PC-9 (cell line): ENCODE measurements around the gene CNIH2. TPM values are rescaled to one million over a fixed set of nuclear protein-coding genes. Genes with fewer than 3 reads are reported as not detected.
A peak's percentile ranks its signal among the peaks of the same experiment; 100 is the strongest.

Experiments used
- BruUV-seq: library from RNA; stranded (reverse); fragments of 400-500 nt; replicated peaks from 2 replicates; lab custom pipeline; 2021; lab: Mats Ljungman, UMichigan
- CTCF ChIA-PET: fragments of 300-600 bp; sonication (Branson Sonifier 250); formaldehyde crosslinking; loops from one replicate; lab custom pipeline; 2022; ENCODE audit warnings: antibody characterized with exemption; lab: Charles Lee
- POLR2A ChIA-PET: fragments of 300-600 bp; sonication (Branson Sonifier 250); formaldehyde crosslinking; loops from one replicate; lab custom pipeline; 2022; ENCODE audit warnings: antibody characterized with exemption; ENCODE audit not compliant: unreplicated experiment; lab: Charles Lee
- DNase-seq, 2 experiments: peaks; one replicate each; pipeline versions ENCODE4 v3.0.0 to v3.0.0-alpha.2; 2015 to 2022; ENCODE audit warnings: mixed read lengths in 1 of 2
- H2AFZ ChIP-seq: fragments of 200-600 bp; sonication (generic); 2 replicates; pipeline ENCODE4 v1.8.1; 2017; ENCODE audit warnings: antibody characterized with exemption
- H3F3A ChIP-seq: fragments of 200-600 bp; sonication (generic); 2 replicates; pipeline ENCODE4 v1.8.1; 2017; ENCODE audit warnings: antibody characterized with exemption, mild to moderate bottlenecking, low read depth; ENCODE audit not compliant: insufficient read depth
- H3K27ac ChIP-seq: fragments of 200-600 bp; sonication (generic); 2 replicates; pipeline ENCODE4 v1.6.1; 2016; ENCODE audit warnings: mixed run types
- H3K27me3 ChIP-seq: fragments of 200-600 bp; sonication (generic); 2 replicates; pipeline ENCODE4 v1.6.1; 2016; ENCODE audit warnings: low read depth, mixed run types; ENCODE audit not compliant: insufficient read depth
- H3K36me3 ChIP-seq: fragments of 200-600 bp; sonication (generic); 2 replicates; pipeline ENCODE4 v1.6.1; 2016; ENCODE audit warnings: low read depth, mixed run types
- H3K4me1 ChIP-seq: fragments of 200-600 bp; sonication (generic); replicated peaks from 2 replicates; pipeline ENCODE4 v1.6.1; 2016; ENCODE audit warnings: mixed run types; ENCODE audit not compliant: insufficient read depth
- H3K4me2 ChIP-seq: fragments of 200-600 bp; sonication (generic); 2 replicates; pipeline ENCODE4 v1.6.1; 2017; ENCODE audit warnings: mixed run types
- H3K4me3 ChIP-seq: fragments of 200-600 bp; sonication (generic); 2 replicates; pipeline ENCODE4 v1.6.1; 2016; ENCODE audit warnings: mixed run types
- H3K79me2 ChIP-seq: fragments of 200-600 bp; sonication (generic); 2 replicates; pipeline ENCODE4 v1.6.1; 2017; ENCODE audit warnings: low read depth, mixed run types
- H3K9me2 ChIP-seq: fragments of 200-600 bp; sonication (generic); 2 replicates; pipeline ENCODE4 v1.8.1; 2017; ENCODE audit warnings: mild to moderate bottlenecking; ENCODE audit not compliant: insufficient read depth
- H3K9me3 ChIP-seq: fragments of 200-600 bp; sonication (generic); 2 replicates; pipeline ENCODE4 v1.8.1; 2016; ENCODE audit warnings: low read depth; ENCODE audit not compliant: insufficient read depth
- H4K20me1 ChIP-seq: fragments of 200-600 bp; sonication (generic); 2 replicates; pipeline ENCODE4 v1.8.1; 2017; ENCODE audit not compliant: insufficient read depth
- CTCF ChIP-seq: fragments of 200-600 bp; sonication (generic); conservative IDR thresholded peaks from 2 replicates; pipeline ENCODE4 v1.6.1; 2017; ENCODE audit warnings: mixed run types, antibody characterized with exemption, mild to moderate bottlenecking, moderate library complexity
- EZH2 ChIP-seq: fragments of 200-600 bp; sonication (generic); IDR thresholded peaks from 2 replicates; pipeline ENCODE4 v1.8.0; 2017; ENCODE audit warnings: antibody characterized with exemption, low read depth
- intact Hi-C: fragments of 100-400 bp; cut with micrococcal nuclease; formaldehyde crosslinking; loops from one replicate; pipeline ENCODE4 v1.10.0; 2022; ENCODE audit not compliant: unreplicated experiment
- total RNA-seq: library from RNA; stranded (reverse); gene quantifications from 2 replicates; pipeline ENCODE4 v1.2.3, GENCODE V29; 2021

The CNIH2 gene
- total RNA-seq, 1 experiment from 2014 or later = 6.8 TPM

- Histone ChIP-seq H3F3A (peaks cover 35% of the 10 kb centered on the region), H3K4me1 (no peaks in the 10 kb centered on the region), H3K79me2 (no peaks in the 10 kb centered on the region), H3K27ac (no peak overlapping the region), H3K36me3 (no peaks in the 10 kb centered on the region; the same call in 1 of the 2 replicates), H4K20me1 (peaks cover 44% of the 10 kb centered on the region), H3K9me2 (no peaks in the 10 kb centered on the region), H3K27me3 (no peaks in the 10 kb centered on the region), H3K4me2 (no peak overlapping the region), H3K9me3 (no peaks in the 10 kb centered on the region), H2AFZ (no peak overlapping the region), H3K4me3 (no peak overlapping the region)
- no TSS peak for BruUV-seq
- ChIA-PET POLR2A (interaction anchor here (0.6 kb wide), 1 partner anchor 9 kb away, joined by 5 read pairs; no protein-coding TSS in a partner anchor), CTCF (interaction anchor here (0.6 kb wide), 1 partner anchor 59 kb away, joined by 3 read pairs; no protein-coding TSS in a partner anchor)
- DNase-seq = no peak
- TF ChIP-seq EZH2 (no peak), CTCF (no peak)
- intact Hi-C loops = no loop called here
These were observed 3.0 kb downstream of the CNIH2 start for GRCh38 chr11:66281001-66281400.

DNA sequence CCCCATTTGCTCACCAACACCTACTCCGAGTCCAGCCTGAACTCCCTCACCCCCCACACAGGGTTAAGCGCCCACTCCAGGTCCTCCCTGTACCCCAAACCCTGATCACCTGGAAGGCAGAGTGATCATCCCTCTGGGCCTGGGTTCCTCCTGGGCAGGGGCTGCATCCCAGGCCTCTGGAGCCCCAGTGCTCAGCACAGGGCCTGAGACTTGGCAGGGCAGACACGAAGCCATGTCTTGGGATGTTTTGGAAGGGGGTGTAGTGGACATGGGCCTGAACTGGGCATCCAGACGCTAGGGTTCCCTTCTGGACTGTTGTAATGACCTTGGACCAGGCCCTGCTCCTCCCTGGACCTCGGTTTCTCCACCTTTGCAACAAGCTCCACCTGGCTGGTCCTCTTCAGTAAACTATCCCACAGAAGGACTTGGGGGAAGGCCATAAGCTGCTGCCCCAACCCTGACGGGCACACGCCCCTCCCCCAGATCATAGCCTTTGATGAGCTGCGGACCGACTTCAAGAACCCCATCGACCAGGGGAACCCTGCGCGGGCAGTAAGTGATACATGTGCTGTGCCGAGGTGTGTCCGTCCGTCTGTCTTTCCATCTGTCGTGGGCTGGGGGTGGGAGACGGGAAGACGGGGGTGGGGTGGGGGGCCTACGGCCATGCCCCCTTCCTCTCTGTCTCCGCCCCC lies 3.9 kb downstream of the CNIH2 start:
- Histone ChIP-seq H3K9me2 (no peaks in the 10 kb centered on the region), H3K36me3 (no peaks in the 10 kb centered on the region; the same call in 1 of the 2 replicates), H4K20me1 (peaks cover 47% of the 10 kb centered on the region), H3K27ac (no peak overlapping the region), H3K4me2 (no peak overlapping the region), H3K79me2 (peaks cover 5% of the 10 kb centered on the region; the same call in 1 of the 2 replicates), H3K4me1 (no peaks in the 10 kb centered on the region), H2AFZ (no peak overlapping the region), H3K27me3 (no peaks in the 10 kb centered on the region), H3K4me3 (no peak overlapping the region), H3F3A (peaks cover 35% of the 10 kb centered on the region), H3K9me3 (no peaks in the 10 kb centered on the region)
- TF ChIP-seq CTCF (no peak), EZH2 (no peak)
- POLR2A ChIA-PET = interaction anchor here (0.6 kb wide), 1 partner anchor 31 kb away, joined by 4 read pairs; no protein-coding TSS in a partner anchor
- BruUV-seq = no TSS peak
- CTCF ChIA-PET = interaction anchor here (0.5 to 0.8 kb wide), 3 partner anchors 9 to 155 kb away, joined by 3 to 18 read pairs (median 3); no protein-coding TSS in a partner anchor
- DNase-seq = no peak
- intact Hi-C loops = no loop called here

GRCh38 chr11:66282468-66283455 lies 4.8 kb downstream of the CNIH2 start:
- Histone ChIP-seq H2AFZ (no peak overlapping the region), H3K27ac (no peak overlapping the region), H3K27me3 (no peaks in the 10 kb centered on the region), H3K4me1 (peaks cover 4% of the 10 kb centered on the region), H3K9me2 (no peaks in the 10 kb centered on the region), H4K20me1 (peaks cover 42% of the 10 kb centered on the region), H3K79me2 (peaks cover 14% of the 10 kb centered on the region), H3K36me3 (no peaks in the 10 kb centered on the region; the same call in 1 of the 2 replicates), H3K4me2 (no peak overlapping the region), H3F3A (peaks cover 35% of the 10 kb centered on the region), H3K4me3 (no peak overlapping the region), H3K9me3 (no peaks in the 10 kb centered on the region)
- TF ChIP-seq CTCF (peak; percentile 96), EZH2 (no peak)
- intact Hi-C loops = no loop called here
- BruUV-seq = no TSS peak
- DNase-seq = peak; percentile 93 to 97
- ChIA-PET POLR2A (interaction anchor here (0.6 kb wide), 1 partner anchor 30 kb away, joined by 4 read pairs; no protein-coding TSS in a partner anchor), CTCF (interaction anchor here (0.5 to 0.7 kb wide), 3 partner anchors 17 to 154 kb away, joined by 3 to 5 read pairs (median 3); no protein-coding TSS in a partner anchor)
